ENCODE data around the gene C5orf34.
"Not testable (repeated sequence)": the region's sequence is repeated elsewhere in the genome, so short reads cannot be mapped to it uniquely, and the experiment has no call there.

Gene C5orf34

GRCh38 chr5:43514816-43515677 lies at the start of gene C5orf34:
Gene C5orf34, minus strand, starts transcription at chr5:43515148. Its CDS starts 5,809 bp downstream, at chr5:43509339.
- ATAC-seq = peak; percentile 98
- peak; percentile 98 for DNase-seq
- Mint-ChIP-seq H3K36me3 (ENCODE audit: low read depth) (peaks cover 14% of the 10 kb centered on the region), H3K27me3 (no peaks in the 10 kb centered on the region), H3K9me3 (no peaks in the 10 kb centered on the region), H3K4me3 (peak within 1 kb of the TSS; percentile 91), H3K4me1 (peaks cover 28% of the 10 kb centered on the region), H3K27ac (peak within 1 kb of the TSS; percentile 95)

DNA sequence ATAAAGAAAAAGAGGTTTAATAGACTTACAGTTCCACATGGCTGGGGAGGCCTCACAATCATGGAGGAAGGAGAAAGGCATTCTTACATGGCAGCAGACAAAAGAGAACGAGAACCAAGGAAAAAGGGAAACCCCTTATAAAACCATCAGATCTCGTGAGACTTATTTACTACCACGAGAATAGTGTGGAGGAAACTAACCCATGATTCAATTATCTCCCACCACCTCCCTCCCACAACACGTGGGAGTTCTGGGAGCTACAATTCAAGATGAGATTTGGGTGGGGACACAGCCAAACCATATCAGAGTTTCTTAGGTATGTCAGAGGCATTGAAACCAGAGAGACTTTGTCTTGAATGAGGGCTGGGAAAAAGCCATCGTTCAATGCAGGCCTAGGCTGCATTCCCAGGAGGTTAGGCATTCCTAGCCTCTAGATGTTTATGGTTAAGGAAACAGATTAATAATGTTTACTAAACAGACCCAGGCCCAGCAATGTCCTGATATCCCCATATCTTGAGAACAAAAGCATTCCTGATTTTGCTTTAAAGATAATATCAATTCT lies 49.4 kb upstream of the C5orf34 start:
- H3K4me1 Mint-ChIP-seq = peaks cover 10% of the 10 kb centered on the region
- DNase-seq = no peak
- no peak for ATAC-seq
- H3K27ac Mint-ChIP-seq = no peak overlapping the region
- H3K36me3 Mint-ChIP-seq (ENCODE audit: low read depth) = no peaks in the 10 kb centered on the region
- peaks cover 5% of the 10 kb centered on the region for H3K27me3 Mint-ChIP-seq
- no peak overlapping the region for H3K4me3 Mint-ChIP-seq
- H3K9me3 Mint-ChIP-seq = peaks cover 6% of the 10 kb centered on the region

DNA sequence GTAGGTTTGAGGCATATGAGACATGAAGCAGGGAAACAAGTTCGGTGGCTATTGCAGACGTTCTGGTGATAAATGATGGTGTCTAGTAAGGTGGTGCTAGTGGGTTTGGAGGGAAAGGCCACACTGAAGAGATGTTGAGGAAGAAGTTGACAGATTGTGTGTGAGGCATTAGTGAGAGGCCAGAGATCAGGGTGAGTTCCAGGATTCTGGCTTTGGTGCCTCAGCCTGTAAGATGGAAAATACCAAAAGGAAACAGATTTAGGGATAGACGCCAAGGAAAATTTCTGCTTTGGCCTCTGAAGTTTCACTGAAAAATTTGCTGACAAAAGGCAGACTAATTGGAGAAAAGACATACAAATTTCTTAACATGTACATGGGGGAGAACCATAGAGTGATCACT lies 48.4 kb upstream of the C5orf34 start:
- Mint-ChIP-seq H3K9me3 (peaks cover 6% of the 10 kb centered on the region), H3K4me1 (peaks cover 17% of the 10 kb centered on the region), H3K27me3 (peaks cover 5% of the 10 kb centered on the region), H3K27ac (no peak overlapping the region), H3K36me3 (ENCODE audit: low read depth) (no peaks in the 10 kb centered on the region), H3K4me3 (no peak overlapping the region)
- no peak for DNase-seq
- ATAC-seq = no peak

- peaks cover 3% of the 10 kb centered on the region for H3K9me3 Mint-ChIP-seq
- no peak for ATAC-seq
- H3K27me3 Mint-ChIP-seq = peaks cover 5% of the 10 kb centered on the region
- H3K4me1 Mint-ChIP-seq = peaks cover 22% of the 10 kb centered on the region
- no peak overlapping the region for H3K4me3 Mint-ChIP-seq
- DNase-seq = no peak
- H3K36me3 Mint-ChIP-seq (ENCODE audit: low read depth) = no peaks in the 10 kb centered on the region
- no peak overlapping the region for H3K27ac Mint-ChIP-seq
These were observed 46.4 kb upstream of the C5orf34 start for GRCh38 chr5:43561356-43561755.

GRCh38 chr5:43560128-43560527 lies 45.2 kb upstream of the C5orf34 start:
- H3K9me3 Mint-ChIP-seq = no peaks in the 10 kb centered on the region
- H3K36me3 Mint-ChIP-seq (ENCODE audit: low read depth) = peaks cover 4% of the 10 kb centered on the region
- H3K27me3 Mint-ChIP-seq = peaks cover 5% of the 10 kb centered on the region
- H3K4me1 Mint-ChIP-seq = peaks cover 15% of the 10 kb centered on the region
- no peak overlapping the region for H3K27ac Mint-ChIP-seq
- no peak for DNase-seq
- no peak overlapping the region for H3K4me3 Mint-ChIP-seq
- ATAC-seq = no peak

GRCh38 chr5:43556857-43557542 lies 42.1 kb upstream of the C5orf34 start, which contains the start of gene PAIP1:
Gene PAIP1, minus strand, starts transcription at chr5:43557077. Its CDS starts 231 bp downstream, at chr5:43556846.
- peaks cover 15% of the 10 kb centered on the region for H3K4me1 Mint-ChIP-seq

GRCh38 chr5:43556607-43556856 lies 41.6 kb upstream of the C5orf34 start:
- H3K27ac Mint-ChIP-seq = peak overlapping the region; percentile 86
- peaks cover 15% of the 10 kb centered on the region for H3K4me1 Mint-ChIP-seq
- not testable (repeated sequence) for H3K36me3 Mint-ChIP-seq (ENCODE audit: low read depth); H3K27me3 Mint-ChIP-seq; DNase-seq; H3K9me3 Mint-ChIP-seq
- ATAC-seq = peak; percentile 91
- H3K4me3 Mint-ChIP-seq = peak overlapping the region; percentile 77

More at GRCh38 chr5:43556857-43557542, 42.1 kb upstream of the C5orf34 start, which contains the start of gene PAIP1:
- H3K27ac Mint-ChIP-seq = peak within 1 kb of the TSS; percentile 88
- peaks cover 1% of the 10 kb centered on the region for H3K27me3 Mint-ChIP-seq
- peak; percentile 83 for ATAC-seq
- H3K36me3 Mint-ChIP-seq (ENCODE audit: low read depth) = peaks cover 6% of the 10 kb centered on the region
- no peaks in the 10 kb centered on the region for H3K9me3 Mint-ChIP-seq
- peak; percentile 83 for DNase-seq
- peak within 1 kb of the TSS; percentile 77 for H3K4me3 Mint-ChIP-seq

GRCh38 chr5:43555895-43556606 lies 41.1 kb upstream of the C5orf34 start:
- DNase-seq (peak; percentile 65), ATAC-seq (no peak)
- H3K4me3 Mint-ChIP-seq = no peak overlapping the region
- peaks cover 17% of the 10 kb centered on the region for H3K4me1 Mint-ChIP-seq
- H3K9me3 Mint-ChIP-seq = no peaks in the 10 kb centered on the region
- H3K27ac Mint-ChIP-seq = peak overlapping the region; percentile 86
- H3K27me3 Mint-ChIP-seq = no peaks in the 10 kb centered on the region
- H3K36me3 Mint-ChIP-seq (ENCODE audit: low read depth) = peaks cover 8% of the 10 kb centered on the region

GRCh38 chr5:43554497-43554896 lies 39.5 kb upstream of the C5orf34 start:
- peaks cover 12% of the 10 kb centered on the region for H3K36me3 Mint-ChIP-seq (ENCODE audit: low read depth)
- no peaks in the 10 kb centered on the region for H3K9me3 Mint-ChIP-seq
- DNase-seq (no peak), ATAC-seq (no peak)
- H3K27me3 Mint-ChIP-seq = no peaks in the 10 kb centered on the region
- no peak overlapping the region for H3K4me3 Mint-ChIP-seq
- H3K4me1 Mint-ChIP-seq = peaks cover 24% of the 10 kb centered on the region
- no peak overlapping the region for H3K27ac Mint-ChIP-seq

- Mint-ChIP-seq H3K27me3 (no peaks in the 10 kb centered on the region), H3K27ac (no peak overlapping the region), H3K4me1 (peaks cover 21% of the 10 kb centered on the region), H3K9me3 (no peaks in the 10 kb centered on the region), H3K4me3 (no peak overlapping the region), H3K36me3 (ENCODE audit: low read depth) (peaks cover 17% of the 10 kb centered on the region)
- DNase-seq (no peak), ATAC-seq (no peak)
These were observed 38.4 kb upstream of the C5orf34 start for GRCh38 chr5:43553381-43553780.

DNA sequence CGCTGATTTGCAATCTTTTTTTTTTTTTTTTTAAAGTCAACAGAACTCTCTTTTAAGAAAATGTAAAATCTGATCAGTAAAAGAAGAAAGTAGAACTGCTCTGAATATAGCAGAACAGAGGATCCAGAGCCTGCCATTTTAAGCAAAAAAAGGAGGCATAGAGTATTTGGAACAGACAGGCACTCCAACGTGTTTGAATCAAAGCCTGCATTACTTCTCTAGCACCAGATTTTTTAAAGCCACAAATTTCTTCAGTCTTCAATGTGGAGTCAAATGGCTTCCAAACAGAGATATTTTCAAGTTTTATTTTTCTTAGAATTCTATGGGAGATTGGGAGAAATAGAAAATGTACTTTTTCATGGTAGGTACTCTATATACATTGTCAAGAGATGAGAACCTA lies 36.8 kb upstream of the C5orf34 start:
- Mint-ChIP-seq H3K27me3 (no peaks in the 10 kb centered on the region), H3K27ac (no peak overlapping the region), H3K36me3 (ENCODE audit: low read depth) (peaks cover 17% of the 10 kb centered on the region), H3K9me3 (no peaks in the 10 kb centered on the region), H3K4me3 (no peak overlapping the region), H3K4me1 (peaks cover 13% of the 10 kb centered on the region)
- no peak for ATAC-seq
- DNase-seq = no peak

DNA sequence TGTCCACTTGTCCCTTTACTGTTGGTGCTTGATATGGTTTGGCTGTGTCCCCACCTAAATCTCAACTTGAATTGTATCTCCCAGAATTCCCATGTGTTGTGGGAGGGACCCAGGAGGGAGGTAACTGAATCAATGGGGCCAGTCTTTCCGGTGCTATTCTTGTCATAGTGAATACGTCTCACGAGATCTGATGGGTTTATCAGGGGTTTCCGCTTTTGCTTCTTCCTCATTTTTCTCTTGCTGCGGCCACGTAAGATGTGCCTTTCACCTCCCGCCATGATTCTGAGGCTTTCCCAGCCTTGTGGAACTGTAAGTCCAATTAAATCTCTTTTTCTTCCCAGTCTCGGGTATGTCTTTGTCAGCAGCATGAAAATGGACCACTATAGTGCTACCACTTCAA lies 34.3 kb upstream of the C5orf34 start:
- H3K27ac Mint-ChIP-seq, ATAC-seq, H3K9me3 Mint-ChIP-seq, H3K27me3 Mint-ChIP-seq, DNase-seq, H3K4me3 Mint-ChIP-seq: not testable (repeated sequence)
- Mint-ChIP-seq H3K36me3 (ENCODE audit: low read depth) (peaks cover 28% of the 10 kb centered on the region), H3K4me1 (peaks cover 16% of the 10 kb centered on the region)

- no peak overlapping the region for H3K27ac Mint-ChIP-seq
These were observed 33.4 kb upstream of the C5orf34 start for GRCh38 chr5:43548358-43548757.

DNA sequence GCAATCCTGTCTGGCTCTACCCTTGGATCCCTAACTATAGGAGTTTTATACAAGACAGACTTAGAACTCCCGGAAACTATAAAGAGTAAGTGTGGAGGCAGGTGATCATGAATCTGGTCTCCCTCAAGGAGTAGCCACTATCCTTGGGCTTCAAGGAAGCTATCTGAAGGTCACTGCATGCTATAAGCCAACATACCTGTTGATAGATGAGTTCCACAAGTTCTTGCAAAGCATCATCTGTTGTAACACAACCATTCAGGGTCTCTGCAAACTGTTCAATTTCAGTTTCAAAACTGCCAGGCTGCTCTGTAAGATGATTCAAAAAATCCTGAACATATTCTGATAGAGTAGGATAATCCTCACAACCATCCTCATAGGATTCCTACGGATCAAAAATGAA lies 32.6 kb upstream of the C5orf34 start:
- H3K27me3 Mint-ChIP-seq = no peaks in the 10 kb centered on the region
- H3K9me3 Mint-ChIP-seq = no peaks in the 10 kb centered on the region
- H3K4me1 Mint-ChIP-seq = peaks cover 16% of the 10 kb centered on the region
- no peak overlapping the region for H3K27ac Mint-ChIP-seq
- no peak overlapping the region for H3K4me3 Mint-ChIP-seq
- DNase-seq (no peak), ATAC-seq (no peak)
- H3K36me3 Mint-ChIP-seq (ENCODE audit: low read depth) = peaks cover 38% of the 10 kb centered on the region

More at GRCh38 chr5:43548358-43548757, 33.4 kb upstream of the C5orf34 start:
- peaks cover 32% of the 10 kb centered on the region for H3K36me3 Mint-ChIP-seq (ENCODE audit: low read depth)
- no peak for ATAC-seq
- no peak overlapping the region for H3K4me3 Mint-ChIP-seq
- no peaks in the 10 kb centered on the region for H3K9me3 Mint-ChIP-seq
- no peaks in the 10 kb centered on the region for H3K27me3 Mint-ChIP-seq
- peaks cover 16% of the 10 kb centered on the region for H3K4me1 Mint-ChIP-seq
- no peak for DNase-seq

All from activated naive CD8-positive, alpha-beta T cell treated with anti-CD3 and anti-CD28 coated beads, Interleukin-2, amount 50 U/mL, for 24 hours (primary cell).